ENCODE data around the gene ADCY2.

ADCY2 gene

GRCh38 chr5:7850395-7851239, 454.7 kb downstream of the ADCY2 start, which contains the start of gene CFAP90:
CFAP90 (minus strand) TSS chr5:7851133; CDS start chr5:7851021, 112 bp downstream.
- DNase-seq: no peak

- DNase-seq: no peak
Measured at GRCh38 chr5:7851240-7851592, 455.3 kb downstream of the ADCY2 start.

- DNase-seq: no peak
Measured at GRCh38 chr5:7851617-7852289, 455.8 kb downstream of the ADCY2 start.

DNA sequence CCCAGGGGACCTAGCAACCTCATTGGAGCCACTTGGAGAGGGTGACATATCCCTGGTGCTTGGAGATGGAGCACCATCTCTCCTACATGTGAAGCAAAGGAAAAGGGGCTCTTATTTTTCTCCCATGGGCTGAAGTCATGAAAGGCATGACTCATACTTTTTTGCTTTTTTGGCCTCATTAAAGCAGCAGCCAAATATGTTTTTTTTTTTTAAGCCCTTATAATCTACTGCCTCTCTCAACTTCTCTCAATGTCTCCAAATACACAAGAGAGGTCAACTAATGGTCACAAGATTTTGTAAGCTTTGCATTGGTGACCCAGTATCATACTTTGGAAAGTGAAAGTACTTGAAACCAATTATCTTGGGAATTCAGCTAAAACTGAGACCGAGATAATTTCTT, 456.6 kb downstream of the ADCY2 start:
- DNase-seq: no peak

GRCh38 chr5:7852988-7853387, 457.1 kb downstream of the ADCY2 start:
- DNase-seq: no peak

- no peak for DNase-seq
Measured at GRCh38 chr5:7855611-7856010, 459.7 kb downstream of the ADCY2 start.

GRCh38 chr5:7856855-7857254, 460.9 kb downstream of the ADCY2 start:
- no peak for DNase-seq

DNA sequence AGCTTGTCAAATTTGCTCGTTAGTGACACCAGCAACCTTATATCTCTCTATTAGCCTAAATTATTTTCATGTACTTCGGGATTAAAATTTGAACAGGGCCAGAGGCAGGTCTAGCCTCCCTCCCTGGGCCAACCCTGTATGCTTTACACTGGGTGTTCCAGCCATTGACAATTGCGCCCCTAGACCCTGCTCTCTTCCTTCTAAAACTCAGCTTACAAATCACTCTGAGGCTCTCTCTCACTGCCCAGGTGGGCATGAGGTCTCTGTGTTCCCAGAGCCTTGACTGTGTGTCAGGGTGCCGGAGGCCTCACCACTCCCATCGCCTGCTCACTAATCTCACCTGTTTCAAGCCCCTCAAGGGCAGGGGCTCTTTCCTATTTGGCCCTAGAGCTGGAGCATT, 461.4 kb downstream of the ADCY2 start:
- no peak for DNase-seq

GRCh38 chr5:7857926-7858632, 462.1 kb downstream of the ADCY2 start:
- no peak for DNase-seq

- no peak for DNase-seq
Measured at GRCh38 chr5:7866196-7866595, 470.3 kb downstream of the ADCY2 start.

GRCh38 chr5:7867260-7867659, 471.3 kb downstream of the ADCY2 start:
- no peak for DNase-seq

DNA sequence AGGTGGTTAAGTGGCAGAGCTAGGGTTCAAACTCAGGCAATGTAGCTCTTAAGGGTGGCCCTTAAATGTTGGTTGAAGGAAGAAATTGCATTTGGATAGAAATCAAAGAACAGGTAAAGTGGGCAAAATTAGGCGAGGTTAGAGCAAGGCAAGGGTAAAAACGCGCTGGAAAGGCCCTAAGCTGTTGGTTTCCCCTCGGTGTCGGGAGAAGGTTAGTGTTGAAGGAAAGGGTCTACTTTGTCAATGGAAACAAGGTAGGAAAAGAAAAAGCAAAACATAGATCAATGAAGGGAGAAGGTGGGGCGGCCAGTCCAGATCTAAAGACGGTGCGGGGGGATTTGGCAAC, 472.5 kb downstream of the ADCY2 start:
- DNase-seq: no peak

DNA sequence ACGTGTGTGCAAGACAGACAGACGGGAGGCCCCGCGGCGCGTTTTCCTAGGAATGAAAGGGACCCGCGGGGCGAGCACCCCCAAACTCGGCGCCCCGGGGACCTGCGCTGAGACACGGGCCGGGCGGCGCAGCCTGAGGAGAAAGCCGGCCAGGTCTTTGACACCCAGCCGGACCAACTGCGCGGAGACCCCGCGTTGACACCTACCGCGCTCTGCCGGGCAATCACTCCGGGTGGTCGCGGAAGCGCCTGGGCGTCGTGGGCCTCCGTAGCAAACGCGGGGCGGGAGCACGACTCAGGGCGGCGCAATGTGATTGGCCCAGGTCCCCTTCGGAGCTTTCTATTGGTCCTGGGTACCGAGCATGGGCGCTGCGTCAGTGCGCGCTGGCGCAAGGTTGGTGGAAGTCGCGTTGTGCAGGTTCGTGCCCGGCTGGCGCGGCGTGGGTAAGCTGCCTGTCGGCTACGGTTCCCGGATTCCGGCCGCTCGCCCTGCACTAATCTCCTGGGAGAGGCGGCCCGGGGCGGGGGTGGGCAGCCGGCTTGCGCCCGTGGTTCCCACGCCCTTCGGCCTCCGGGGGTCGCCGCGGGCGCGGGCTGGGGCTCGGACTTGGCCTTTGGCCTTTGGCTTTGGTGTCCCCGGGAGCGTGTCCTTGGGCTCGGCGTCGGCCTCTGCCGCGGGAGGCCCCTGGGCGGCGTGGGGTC, 473.0 kb downstream of the ADCY2 start, which contains the start of the genes FASTKD3 and MTRR:
Gene FASTKD3, minus strand, starts transcription at position 259 of the 701 bp plus-strand sequence. CDS start 948 bp downstream, outside the sequence.
Gene MTRR, plus strand, starts transcription at position 376 of the 701 bp plus-strand sequence. CDS start 1,647 bp downstream, outside the sequence.
- DNase-seq: peak; percentile 85

GRCh38 chr5:7869474-7870136, 473.7 kb downstream of the ADCY2 start:
- no peak for DNase-seq

DNA sequence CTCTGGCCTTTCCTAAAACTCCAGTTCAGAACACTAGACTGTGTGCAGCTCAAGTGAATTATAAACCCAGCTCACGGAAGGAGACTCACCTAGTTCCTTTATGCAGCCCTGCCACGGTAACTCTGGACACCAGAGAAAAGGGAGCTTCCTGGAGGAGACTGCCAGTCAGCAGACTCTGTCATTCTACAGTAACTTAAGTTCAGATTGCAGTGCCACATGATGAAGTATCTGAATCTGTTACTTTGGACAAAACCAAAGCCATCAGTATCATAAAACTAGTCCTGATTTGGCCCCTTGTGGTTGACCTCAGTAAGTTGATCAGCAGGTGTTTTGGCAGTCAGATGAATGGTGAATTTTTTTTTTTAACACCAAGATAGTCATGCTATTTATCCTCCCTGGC, 475.7 kb downstream of the ADCY2 start:
- DNase-seq: no peak

- DNase-seq: no peak
Measured at GRCh38 chr5:7872517-7873130, 476.7 kb downstream of the ADCY2 start.

DNA sequence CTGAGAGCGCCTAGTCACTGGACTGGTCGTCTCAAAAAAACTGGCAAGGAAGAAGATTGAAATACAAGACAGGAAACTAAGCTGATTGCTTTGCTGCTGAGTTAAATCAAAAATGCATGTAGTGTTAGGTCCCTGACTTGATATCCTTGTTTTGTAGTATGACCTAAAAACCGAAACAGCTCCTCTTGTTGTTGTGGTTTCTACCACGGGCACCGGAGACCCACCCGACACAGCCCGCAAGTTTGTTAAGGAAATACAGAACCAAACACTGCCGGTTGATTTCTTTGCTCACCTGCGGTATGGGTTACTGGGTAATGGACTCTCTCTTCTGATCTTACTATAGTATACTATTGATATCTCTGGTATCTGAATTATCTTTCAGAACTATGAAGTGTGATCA, 477.3 kb downstream of the ADCY2 start:
- DNase-seq: no peak

GRCh38 chr5:7874639-7875038, 478.7 kb downstream of the ADCY2 start:
- DNase-seq: no peak

DNA sequence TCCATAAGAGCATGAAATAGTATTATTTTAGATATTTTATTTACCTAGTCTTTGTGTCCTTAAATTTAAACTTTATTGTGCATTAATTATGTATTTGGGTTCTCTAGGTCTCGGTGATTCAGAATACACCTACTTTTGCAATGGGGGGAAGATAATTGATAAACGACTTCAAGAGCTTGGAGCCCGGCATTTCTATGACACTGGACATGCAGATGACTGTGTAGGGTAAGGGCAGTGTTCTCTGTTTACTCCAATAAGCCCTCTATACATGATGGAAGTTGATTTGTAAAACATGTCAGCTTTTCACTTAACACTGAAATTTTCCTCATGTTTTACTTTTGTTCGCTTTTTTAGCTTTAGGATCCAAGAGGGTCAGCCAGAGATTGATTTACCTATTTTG, 479.2 kb downstream of the ADCY2 start:
- DNase-seq: no peak

DNA sequence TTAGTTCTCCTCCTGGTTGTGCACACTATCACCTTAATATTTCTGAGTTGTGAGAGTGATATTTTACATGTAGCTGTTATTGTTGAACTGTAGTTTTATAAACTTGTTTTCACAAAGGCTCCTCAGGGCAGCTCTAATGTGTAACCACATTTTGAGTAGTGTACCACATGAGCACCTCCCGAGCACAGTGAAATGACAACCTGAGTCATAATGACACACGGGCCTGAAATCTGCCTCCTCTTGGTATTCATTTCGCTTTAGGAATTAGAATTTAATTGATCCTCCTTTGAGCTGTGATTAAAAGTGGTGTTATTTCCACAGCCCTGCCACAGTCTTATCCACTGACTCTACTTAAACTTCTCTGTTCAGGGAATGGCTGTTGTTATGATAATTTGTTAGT, 480.9 kb downstream of the ADCY2 start:
- DNase-seq: no peak

DNA sequence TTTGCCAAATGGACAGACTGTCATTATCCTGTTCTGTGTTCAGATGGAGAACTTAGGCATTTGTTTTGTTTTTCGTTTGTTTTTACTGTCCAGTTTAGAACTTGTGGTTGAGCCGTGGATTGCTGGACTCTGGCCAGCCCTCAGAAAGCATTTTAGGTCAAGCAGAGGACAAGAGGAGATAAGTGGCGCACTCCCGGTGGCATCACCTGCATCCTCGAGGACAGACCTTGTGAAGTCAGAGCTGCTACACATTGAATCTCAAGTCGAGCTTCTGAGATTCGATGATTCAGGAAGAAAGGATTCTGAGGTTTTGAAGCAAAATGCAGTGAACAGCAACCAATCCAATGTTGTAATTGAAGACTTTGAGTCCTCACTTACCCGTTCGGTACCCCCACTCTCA, 481.9 kb downstream of the ADCY2 start:
- no peak for DNase-seq

GRCh38 chr5:7878381-7878873, 482.5 kb downstream of the ADCY2 start:
- DNase-seq: no peak
